LNCAP (cell line): Measurements from ENCODE around the gene AP5B1.

Source experiments
- TF ChIP-seq, protein P1 (sequence below): fragments of 450-650 bp; IDR thresholded peaks from 2 replicates; pipeline ENCODE4 v1.5.1; 2017; ENCODE audit warnings: mild to moderate bottlenecking

The AP5B1 gene

DNA sequence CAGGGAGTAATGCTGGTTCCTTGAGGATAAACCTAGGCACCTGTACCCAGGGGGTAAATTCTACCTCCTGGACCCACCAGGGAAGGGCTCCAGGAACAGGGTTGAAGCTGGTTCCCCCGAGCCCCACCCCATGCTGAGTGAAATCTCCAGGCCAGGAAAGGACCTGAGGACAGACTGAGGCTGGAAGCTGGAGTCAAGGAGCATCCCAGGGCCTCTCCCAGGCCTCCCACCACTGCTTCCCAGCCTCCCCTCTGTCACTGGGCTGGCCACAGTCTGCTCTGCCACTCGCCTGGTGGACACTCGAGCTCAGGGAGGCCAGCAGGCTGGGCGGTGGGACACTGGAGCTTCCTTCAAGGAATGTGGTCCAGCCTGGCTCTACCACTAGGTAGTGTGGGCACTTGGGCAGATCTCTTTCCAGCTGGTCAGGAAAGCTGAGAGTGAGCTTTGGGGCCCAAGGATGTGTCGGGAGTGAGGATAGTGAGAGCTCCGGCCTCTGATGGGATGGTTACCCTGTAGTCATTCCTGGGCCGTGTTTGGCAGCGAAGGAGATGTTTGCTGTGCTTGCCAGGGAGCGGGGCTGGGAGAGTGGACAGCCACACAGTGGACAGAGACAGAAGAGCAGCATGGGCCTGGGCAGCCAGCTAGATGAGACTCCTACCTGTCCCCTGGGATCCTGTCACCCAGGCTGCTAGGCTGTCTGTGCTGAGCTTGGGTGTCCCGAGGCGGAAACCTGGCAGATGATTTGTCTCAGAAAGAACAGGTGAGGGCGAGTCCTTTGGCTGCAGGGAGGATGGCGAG lies 9.5 kb upstream of the AP5B1 start:
- TF ChIP-seq, protein P1, sequence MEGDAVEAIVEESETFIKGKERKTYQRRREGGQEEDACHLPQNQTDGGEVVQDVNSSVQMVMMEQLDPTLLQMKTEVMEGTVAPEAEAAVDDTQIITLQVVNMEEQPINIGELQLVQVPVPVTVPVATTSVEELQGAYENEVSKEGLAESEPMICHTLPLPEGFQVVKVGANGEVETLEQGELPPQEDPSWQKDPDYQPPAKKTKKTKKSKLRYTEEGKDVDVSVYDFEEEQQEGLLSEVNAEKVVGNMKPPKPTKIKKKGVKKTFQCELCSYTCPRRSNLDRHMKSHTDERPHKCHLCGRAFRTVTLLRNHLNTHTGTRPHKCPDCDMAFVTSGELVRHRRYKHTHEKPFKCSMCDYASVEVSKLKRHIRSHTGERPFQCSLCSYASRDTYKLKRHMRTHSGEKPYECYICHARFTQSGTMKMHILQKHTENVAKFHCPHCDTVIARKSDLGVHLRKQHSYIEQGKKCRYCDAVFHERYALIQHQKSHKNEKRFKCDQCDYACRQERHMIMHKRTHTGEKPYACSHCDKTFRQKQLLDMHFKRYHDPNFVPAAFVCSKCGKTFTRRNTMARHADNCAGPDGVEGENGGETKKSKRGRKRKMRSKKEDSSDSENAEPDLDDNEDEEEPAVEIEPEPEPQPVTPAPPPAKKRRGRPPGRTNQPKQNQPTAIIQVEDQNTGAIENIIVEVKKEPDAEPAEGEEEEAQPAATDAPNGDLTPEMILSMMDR, result no peak

DNA sequence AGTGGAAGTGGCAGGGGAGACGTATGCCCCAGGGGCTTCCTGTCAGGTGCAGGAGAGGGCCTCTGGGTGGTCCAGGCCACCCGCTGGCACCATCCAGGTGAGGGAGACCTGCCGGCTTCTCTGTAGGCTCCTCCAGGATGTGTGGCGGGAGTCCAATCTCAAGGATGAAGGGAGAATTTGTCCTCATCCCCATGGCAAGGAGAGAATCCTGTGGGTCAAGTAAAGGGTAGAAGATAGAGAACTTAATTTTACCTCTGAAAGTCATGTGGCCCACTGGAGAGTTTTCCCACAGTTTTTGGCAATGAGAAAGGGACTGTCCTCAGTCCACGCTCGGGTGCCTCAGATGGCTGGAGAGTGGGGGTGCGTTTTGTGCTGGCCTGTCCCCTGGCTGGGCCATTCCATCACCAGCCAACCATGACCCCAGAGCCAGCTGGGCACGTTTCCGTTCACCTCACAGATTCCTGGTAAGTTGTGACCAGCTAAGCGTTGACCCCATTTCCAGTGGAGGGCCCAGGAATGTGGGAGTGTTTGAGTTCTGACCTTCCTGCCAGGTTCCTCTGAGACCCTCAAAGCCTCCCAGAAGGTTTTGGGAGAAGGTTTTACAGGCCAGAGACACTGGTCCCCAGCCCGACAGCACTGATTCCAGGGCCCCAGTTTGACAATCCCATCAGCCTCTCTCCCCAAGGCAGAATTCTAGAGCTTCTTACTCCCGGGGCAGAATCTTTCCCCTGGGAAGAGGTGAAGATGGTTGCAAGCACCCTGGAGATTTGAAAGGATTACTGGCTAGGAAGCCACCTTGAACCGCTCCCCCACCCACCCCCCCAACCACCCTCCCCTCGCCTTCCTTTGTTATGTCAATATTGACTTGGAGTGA lies 8.7 kb upstream of the AP5B1 start:
- TF ChIP-seq, protein P1, result no peak

DNA sequence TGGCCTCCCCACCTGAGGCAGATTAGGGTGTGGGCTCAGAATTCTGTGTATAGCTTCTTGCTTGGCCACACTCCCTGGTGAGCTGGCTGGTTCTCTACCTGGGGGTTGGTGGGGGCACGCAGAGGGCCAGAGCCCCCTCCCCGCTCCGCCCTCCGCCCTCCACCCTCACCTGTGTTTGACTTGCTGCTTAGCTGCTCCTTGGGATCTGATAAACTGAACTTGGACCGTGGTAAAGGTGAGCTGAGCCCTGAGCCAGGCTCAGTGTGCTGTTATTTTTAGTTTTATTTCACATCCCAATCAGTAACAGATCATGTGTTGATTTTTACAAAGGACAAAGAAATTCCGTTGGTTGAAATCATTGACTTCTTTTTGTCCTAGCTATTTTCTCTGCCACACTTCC lies 8.0 kb upstream of the AP5B1 start:
- TF ChIP-seq, protein P1, result no peak

DNA sequence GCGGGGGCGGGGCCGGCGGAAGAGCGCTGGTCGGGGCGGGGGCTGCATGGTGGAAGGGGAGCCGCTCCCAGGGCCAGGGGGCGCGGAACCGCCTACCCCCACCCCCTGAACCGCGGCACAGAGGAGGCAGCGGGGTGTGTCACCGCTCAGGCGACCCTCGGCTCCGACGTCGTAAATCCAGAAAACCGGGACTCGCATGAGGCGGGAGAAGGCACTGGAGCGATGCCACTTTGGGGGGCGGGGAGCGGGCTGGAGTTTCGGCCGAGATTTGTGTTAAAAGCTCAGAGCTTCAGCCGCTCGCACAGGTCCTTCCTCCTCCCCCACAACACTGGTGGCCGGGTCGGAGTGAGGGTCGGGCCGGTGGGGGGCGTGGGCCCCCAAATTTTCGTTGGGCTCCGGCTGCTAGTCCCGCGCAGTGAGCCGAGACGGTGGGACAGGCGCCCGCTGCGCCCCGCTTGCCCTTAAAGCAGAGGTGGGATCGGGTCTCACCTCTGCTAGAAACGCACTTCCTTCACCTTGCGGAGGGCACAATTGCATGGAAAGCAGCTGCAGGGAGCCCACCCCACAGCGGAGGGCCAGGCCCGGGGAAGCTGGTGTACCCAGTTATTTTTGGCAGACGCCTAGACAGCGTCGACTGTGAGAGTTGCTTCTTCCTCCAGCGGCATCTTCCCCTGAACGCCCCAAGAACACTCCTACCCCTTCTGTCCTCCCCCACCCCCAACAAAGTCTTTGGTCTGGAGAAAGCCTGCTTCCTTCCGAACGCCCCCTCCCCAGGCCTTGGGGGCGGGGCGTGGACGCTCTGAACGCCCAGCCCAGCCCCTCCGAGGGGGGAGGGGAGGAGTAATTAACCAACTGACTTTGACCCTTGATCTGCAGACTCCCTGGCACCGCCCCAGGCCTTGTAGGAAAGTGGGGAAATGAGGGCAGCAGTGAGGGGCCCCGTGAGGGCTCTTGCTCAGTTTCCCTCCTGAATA lies 7.2 kb upstream of the AP5B1 start:
- TF ChIP-seq, protein P1, result no peak

DNA sequence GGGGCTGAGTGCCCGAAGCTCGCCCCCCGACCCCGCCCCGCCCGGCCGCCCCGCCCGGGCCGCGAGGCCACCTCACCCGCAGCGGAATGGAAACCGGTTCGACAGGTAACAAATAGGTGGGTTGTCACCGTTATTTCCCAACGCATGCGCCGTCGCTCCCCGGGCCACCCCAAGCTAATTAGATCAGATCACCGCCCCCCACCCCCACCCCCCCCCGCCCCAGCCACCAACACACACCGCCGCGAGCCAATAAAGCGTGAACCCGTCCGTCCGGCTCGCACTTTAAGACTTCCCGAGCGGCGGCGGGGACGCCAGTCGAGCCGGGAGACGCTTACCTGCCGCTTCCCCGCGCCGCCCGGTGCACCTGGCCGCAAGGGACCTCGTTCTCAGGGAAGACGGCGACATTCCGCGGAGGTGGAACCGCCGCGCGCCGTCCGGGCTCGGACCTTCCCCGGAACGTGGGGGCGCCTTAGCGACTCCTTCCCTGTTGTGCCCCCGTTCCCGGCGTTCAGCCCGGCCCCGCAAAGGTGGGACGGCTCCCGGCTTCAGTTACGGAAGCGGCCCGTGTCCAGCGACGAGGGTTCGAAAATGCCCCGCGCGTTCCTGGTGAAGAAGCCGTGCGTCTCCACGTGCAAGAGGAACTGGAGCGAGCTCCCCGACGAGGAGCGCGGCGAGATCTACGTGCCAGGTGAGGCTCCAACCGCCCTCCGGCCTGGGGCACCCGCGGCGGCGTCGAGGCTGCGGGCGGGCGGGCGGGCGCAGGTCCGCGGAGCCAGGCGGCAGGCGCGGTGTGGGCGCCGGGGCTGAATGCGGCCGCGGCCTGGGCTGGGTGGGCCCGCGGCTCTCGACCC lies 6.2 kb upstream of the AP5B1 start, which contains the start of gene OVOL1:
TSS of gene OVOL1 (plus strand) at position 278 of the 851 bp plus-strand sequence. CDS start at position 589, 311 bp downstream.
- TF ChIP-seq, protein P1, result no peak

DNA sequence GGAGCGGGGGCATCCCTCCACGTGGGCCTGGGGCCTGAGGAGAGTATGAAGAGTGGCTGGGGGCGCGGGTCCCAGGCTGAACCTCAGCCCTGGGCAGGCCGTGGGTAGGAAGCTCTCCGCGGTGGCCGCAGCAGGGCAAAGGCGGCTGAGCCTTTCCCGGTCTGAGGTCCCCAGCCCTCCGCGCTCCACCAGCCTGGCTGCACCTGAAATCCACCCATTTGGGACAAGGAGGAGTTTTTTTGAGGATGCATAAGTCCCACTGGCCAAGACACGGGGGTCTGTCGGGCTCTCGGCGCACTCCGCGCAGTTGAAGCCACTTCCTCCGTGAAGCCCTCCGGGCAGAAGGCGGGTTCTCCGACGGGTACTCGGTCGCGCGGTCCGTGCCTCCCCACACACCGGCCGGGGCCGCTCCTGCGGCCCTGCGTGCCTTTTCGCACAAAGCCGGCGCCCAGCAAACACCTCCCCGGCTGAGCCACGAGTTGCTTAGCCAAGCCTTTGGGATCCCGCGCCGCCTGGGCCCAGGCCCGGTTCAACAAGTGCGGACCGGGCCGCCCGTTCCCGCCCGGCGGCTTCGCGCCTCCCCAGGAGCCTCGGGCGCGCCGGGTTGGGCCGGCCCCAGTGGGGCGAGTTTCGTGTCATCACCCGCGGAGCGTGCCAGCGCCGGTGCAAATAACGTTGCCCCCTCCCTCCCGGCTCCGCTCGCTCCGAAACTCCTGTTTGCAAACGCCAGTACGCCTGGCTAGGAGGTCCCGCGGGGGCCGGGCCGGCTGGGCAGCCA lies 5.4 kb upstream of the AP5B1 start:
- TF ChIP-seq, protein P1, result no peak
